Loucy (cell line): ENCODE results near the gene MAP1S.

Source experiments
- H2AFZ ChIP-seq: fragments of 200-600 bp; sonication (generic); 2 replicates; pipeline ENCODE4 v1.6.0; 2016; ENCODE audit warnings: antibody characterized with exemption, mild to moderate bottlenecking, low read length, moderate library complexity
- H3F3A ChIP-seq: fragments of 200-600 bp; 2 replicates; pipeline ENCODE4 v1.6.0; 2016; ENCODE audit warnings: antibody characterized with exemption, low read depth, mild to moderate bottlenecking
- H3K27me3 ChIP-seq: fragments of 200-600 bp; sonication (generic); 2 replicates; pipeline ENCODE4 v1.6.1; 2014; ENCODE audit warnings: low read length, mild to moderate bottlenecking; ENCODE audit not compliant: insufficient read depth, poor library complexity, severe bottlenecking
- H3K36me3 ChIP-seq: fragments of 200-600 bp; sonication (generic); 2 replicates; pipeline ENCODE4 v1.6.1; 2016; ENCODE audit warnings: low read length; ENCODE audit not compliant: insufficient read depth
- H3K4me1 ChIP-seq: fragments of 200-600 bp; sonication (generic); 2 replicates; pipeline ENCODE4 v1.5.1; 2014; ENCODE audit warnings: low read length, mild to moderate bottlenecking; ENCODE audit not compliant: insufficient read depth, poor library complexity, severe bottlenecking
- H3K4me2 ChIP-seq: fragments of 200-600 bp; sonication (generic); 2 replicates; pipeline ENCODE4 v1.6.0; 2014; ENCODE audit warnings: antibody characterized with exemption, low read length, low read depth, mild to moderate bottlenecking; ENCODE audit not compliant: poor library complexity, severe bottlenecking
- H3K4me3 ChIP-seq: fragments of 200-600 bp; sonication (generic); 2 replicates; pipeline ENCODE4 v1.5.1; 2014; ENCODE audit warnings: low read length, mild to moderate bottlenecking, mixed read lengths; ENCODE audit not compliant: poor library complexity, severe bottlenecking
- H3K79me2 ChIP-seq: fragments of 200-600 bp; sonication (generic); 2 replicates; pipeline ENCODE4 v1.6.1; 2014; ENCODE audit warnings: low read length; ENCODE audit not compliant: insufficient read depth
- H3K9ac ChIP-seq: fragments of 200-600 bp; sonication (generic); 2 replicates; pipeline ENCODE4 v1.6.0; 2014; ENCODE audit warnings: mild to moderate bottlenecking, low read depth, low read length, moderate library complexity; ENCODE audit not compliant: poor library complexity, severe bottlenecking
- H3K9me2 ChIP-seq: fragments of 200-600 bp; sonication (generic); replicated peaks from 2 replicates; pipeline ENCODE4 v1.6.1; 2016; ENCODE audit warnings: low read depth, low read length, mixed read lengths
- H3K9me3 ChIP-seq: fragments of 200-600 bp; sonication (generic); 2 replicates; pipeline ENCODE4 v1.6.1; 2014; ENCODE audit warnings: mild to moderate bottlenecking, antibody characterized with exemption, low read length, low read depth; ENCODE audit not compliant: insufficient read depth
- H4K20me1 ChIP-seq: fragments of 200-600 bp; sonication (generic); 2 replicates; pipeline ENCODE4 v1.6.0; 2014; ENCODE audit warnings: antibody characterized with exemption, low read length, mild to moderate bottlenecking; ENCODE audit not compliant: insufficient read depth, poor library complexity, severe bottlenecking
- EZH2phosphoT487 ChIP-seq: fragments of 200-600 bp; IDR thresholded peaks from 2 replicates; pipeline ENCODE4 v1.6.1; 2018; ENCODE audit warnings: antibody characterized with exemption, mild to moderate bottlenecking, moderate library complexity, borderline replicate concordance
- TF ChIP-seq, protein P1 (sequence below): fragments of 200-600 bp; sonication (generic); conservative IDR thresholded peaks from 2 replicates; pipeline ENCODE4 v1.5.1; 2014; ENCODE audit warnings: mild to moderate bottlenecking, antibody characterized with exemption, low read length

MAP1S gene

DNA sequence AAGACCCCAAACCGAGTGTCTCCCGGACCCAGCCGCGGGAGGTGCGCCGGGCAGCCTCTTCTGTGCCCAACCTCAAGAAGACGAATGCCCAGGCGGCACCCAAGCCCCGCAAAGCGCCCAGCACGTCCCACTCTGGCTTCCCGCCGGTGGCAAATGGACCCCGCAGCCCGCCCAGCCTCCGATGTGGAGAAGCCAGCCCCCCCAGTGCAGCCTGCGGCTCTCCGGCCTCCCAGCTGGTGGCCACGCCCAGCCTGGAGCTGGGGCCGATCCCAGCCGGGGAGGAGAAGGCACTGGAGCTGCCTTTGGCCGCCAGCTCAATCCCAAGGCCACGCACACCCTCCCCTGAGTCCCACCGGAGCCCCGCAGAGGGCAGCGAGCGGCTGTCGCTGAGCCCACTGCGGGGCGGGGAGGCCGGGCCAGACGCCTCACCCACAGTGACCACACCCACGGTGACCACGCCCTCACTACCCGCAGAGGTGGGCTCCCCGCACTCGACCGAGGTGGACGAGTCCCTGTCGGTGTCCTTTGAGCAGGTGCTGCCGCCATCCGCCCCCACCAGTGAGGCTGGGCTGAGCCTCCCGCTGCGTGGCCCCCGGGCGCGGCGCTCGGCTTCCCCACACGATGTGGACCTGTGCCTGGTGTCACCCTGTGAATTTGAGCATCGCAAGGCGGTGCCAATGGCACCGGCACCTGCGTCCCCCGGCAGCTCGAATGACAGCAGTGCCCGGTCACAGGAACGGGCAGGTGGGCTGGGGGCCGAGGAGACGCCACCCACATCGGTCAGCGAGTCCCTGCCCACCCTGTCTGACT lies 7.9 kb downstream of the MAP1S start:
- TF ChIP-seq, protein P1, sequence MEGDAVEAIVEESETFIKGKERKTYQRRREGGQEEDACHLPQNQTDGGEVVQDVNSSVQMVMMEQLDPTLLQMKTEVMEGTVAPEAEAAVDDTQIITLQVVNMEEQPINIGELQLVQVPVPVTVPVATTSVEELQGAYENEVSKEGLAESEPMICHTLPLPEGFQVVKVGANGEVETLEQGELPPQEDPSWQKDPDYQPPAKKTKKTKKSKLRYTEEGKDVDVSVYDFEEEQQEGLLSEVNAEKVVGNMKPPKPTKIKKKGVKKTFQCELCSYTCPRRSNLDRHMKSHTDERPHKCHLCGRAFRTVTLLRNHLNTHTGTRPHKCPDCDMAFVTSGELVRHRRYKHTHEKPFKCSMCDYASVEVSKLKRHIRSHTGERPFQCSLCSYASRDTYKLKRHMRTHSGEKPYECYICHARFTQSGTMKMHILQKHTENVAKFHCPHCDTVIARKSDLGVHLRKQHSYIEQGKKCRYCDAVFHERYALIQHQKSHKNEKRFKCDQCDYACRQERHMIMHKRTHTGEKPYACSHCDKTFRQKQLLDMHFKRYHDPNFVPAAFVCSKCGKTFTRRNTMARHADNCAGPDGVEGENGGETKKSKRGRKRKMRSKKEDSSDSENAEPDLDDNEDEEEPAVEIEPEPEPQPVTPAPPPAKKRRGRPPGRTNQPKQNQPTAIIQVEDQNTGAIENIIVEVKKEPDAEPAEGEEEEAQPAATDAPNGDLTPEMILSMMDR: no peak
- TF ChIP-seq EZH2phosphoT487: no peak
- Histone ChIP-seq H3K9ac (no peak overlapping the region), H3K4me2 (no peak overlapping the region)

DNA sequence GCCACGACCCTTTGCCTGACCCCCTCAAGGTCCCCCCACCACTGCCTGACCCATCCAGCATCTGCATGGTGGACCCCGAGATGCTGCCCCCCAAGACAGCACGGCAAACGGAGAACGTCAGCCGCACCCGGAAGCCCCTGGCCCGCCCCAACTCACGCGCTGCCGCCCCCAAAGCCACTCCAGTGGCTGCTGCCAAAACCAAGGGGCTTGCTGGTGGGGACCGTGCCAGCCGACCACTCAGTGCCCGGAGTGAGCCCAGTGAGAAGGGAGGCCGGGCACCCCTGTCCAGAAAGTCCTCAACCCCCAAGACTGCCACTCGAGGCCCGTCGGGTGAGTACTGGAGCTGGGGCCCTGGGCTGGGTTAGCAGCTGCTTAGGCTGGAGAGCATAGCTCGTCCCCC lies 8.6 kb downstream of the MAP1S start:
- peaks cover 29% of the 10 kb centered on the region for H4K20me1 ChIP-seq
- peaks cover 67% of the 10 kb centered on the region for H3K79me2 ChIP-seq
- no peaks in the 10 kb centered on the region for H3K9me2 ChIP-seq
- H3K4me3 ChIP-seq: no peak overlapping the region
- TF ChIP-seq, protein P1: no peak
- no peak for TF ChIP-seq EZH2phosphoT487
- H3K4me1 ChIP-seq: peaks cover 15% of the 10 kb centered on the region
- peak overlapping the region; percentile 46 for H3K4me2 ChIP-seq
- no peak overlapping the region for H3K9ac ChIP-seq
- H3F3A ChIP-seq: no peaks in the 10 kb centered on the region
- no peaks in the 10 kb centered on the region for H3K27me3 ChIP-seq
- H3K9me3 ChIP-seq: no peaks in the 10 kb centered on the region
- no peak overlapping the region for H2AFZ ChIP-seq
- H3K36me3 ChIP-seq: peaks cover 63% of the 10 kb centered on the region; the same call in 1 of the 2 replicates

More for the DNA sequence above, 7.9 kb downstream of the MAP1S start:
- Histone ChIP-seq H3F3A (no peaks in the 10 kb centered on the region), H2AFZ (no peak overlapping the region), H3K27me3 (no peaks in the 10 kb centered on the region), H3K79me2 (peaks cover 68% of the 10 kb centered on the region), H3K4me3 (no peak overlapping the region), H3K9me3 (no peaks in the 10 kb centered on the region), H4K20me1 (peaks cover 24% of the 10 kb centered on the region), H3K4me1 (peaks cover 18% of the 10 kb centered on the region), H3K9me2 (no peaks in the 10 kb centered on the region), H3K36me3 (peaks cover 59% of the 10 kb centered on the region; the same call in 1 of the 2 replicates)

DNA sequence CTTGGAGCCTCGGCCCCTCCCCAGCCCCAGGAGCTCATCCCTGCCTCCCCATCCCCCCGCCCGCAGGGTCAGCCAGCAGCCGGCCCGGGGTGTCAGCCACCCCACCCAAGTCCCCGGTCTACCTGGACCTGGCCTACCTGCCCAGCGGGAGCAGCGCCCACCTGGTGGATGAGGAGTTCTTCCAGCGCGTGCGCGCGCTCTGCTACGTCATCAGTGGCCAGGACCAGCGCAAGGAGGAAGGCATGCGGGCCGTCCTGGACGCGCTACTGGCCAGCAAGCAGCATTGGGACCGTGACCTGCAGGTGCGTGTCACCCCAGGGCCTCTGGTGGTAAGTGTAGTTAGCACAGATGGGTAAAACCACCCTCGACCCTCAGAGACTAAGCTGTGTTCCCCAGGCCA lies 13.8 kb downstream of the MAP1S start:
- no peak overlapping the region for H3K4me3 ChIP-seq
- H4K20me1 ChIP-seq: peaks cover 18% of the 10 kb centered on the region
- peaks cover 45% of the 10 kb centered on the region for H3K79me2 ChIP-seq
- H3K4me1 ChIP-seq: peaks cover 15% of the 10 kb centered on the region
- peaks cover 53% of the 10 kb centered on the region; the same call in 1 of the 2 replicates for H3K36me3 ChIP-seq
- no peak for TF ChIP-seq EZH2phosphoT487
- TF ChIP-seq, protein P1: no peak
- no peak overlapping the region for H3K4me2 ChIP-seq
- no peak overlapping the region for H3K9ac ChIP-seq
- H3F3A ChIP-seq: no peaks in the 10 kb centered on the region
- H3K9me3 ChIP-seq: no peaks in the 10 kb centered on the region
- H2AFZ ChIP-seq: no peak overlapping the region
- no peaks in the 10 kb centered on the region for H3K27me3 ChIP-seq
- no peaks in the 10 kb centered on the region for H3K9me2 ChIP-seq
